ENCODE results near the gene SLC44A1.

SLC44A1 gene

GRCh38 chr9:105244003-105244733 is at the start of gene SLC44A1:
SLC44A1 (plus strand) TSS chr9:105244651; CDS start chr9:105244869, 218 bp downstream.
- peak; percentile 62 for DNase-seq

- DNase-seq: no peak
These were observed 49.2 kb upstream of the SLC44A1 start for GRCh38 chr9:105195259-105195658.

GRCh38 chr9:105198023-105198422 is 46.4 kb upstream of the SLC44A1 start:
- DNase-seq: no peak

GRCh38 chr9:105198865-105199264 is 45.6 kb upstream of the SLC44A1 start:
- DNase-seq: no peak

GRCh38 chr9:105204416-105204815 is 40.0 kb upstream of the SLC44A1 start:
- no peak for DNase-seq

GRCh38 chr9:105205787-105206495 is 38.5 kb upstream of the SLC44A1 start:
- no peak for DNase-seq

- peak; percentile 9 for DNase-seq
These were observed 38.0 kb upstream of the SLC44A1 start for GRCh38 chr9:105206496-105206820.

GRCh38 chr9:105206821-105207699 is 37.4 kb upstream of the SLC44A1 start:
- DNase-seq: no peak

GRCh38 chr9:105216440-105217178 is 27.8 kb upstream of the SLC44A1 start:
- DNase-seq: no peak

GRCh38 chr9:105218673-105219072 is 25.8 kb upstream of the SLC44A1 start:
- no peak for DNase-seq

GRCh38 chr9:105219291-105219805 is 25.1 kb upstream of the SLC44A1 start:
- no peak for DNase-seq

GRCh38 chr9:105220451-105220850 is 24.0 kb upstream of the SLC44A1 start:
- DNase-seq: no peak

GRCh38 chr9:105223544-105224140 is 20.8 kb upstream of the SLC44A1 start:
- no peak for DNase-seq

GRCh38 chr9:105226055-105226454 is 18.4 kb upstream of the SLC44A1 start:
- no peak for DNase-seq

GRCh38 chr9:105232207-105232606 is 12.2 kb upstream of the SLC44A1 start:
- no peak for DNase-seq

- no peak for DNase-seq
These were observed 10.6 kb upstream of the SLC44A1 start for GRCh38 chr9:105233873-105234272.

GRCh38 chr9:105236261-105236660 is 8.2 kb upstream of the SLC44A1 start:
- no peak for DNase-seq

- no peak for DNase-seq
These were observed 7.2 kb upstream of the SLC44A1 start for GRCh38 chr9:105237246-105237645.

GRCh38 chr9:105238302-105238701 is 6.1 kb upstream of the SLC44A1 start:
- DNase-seq: no peak

- DNase-seq: no peak
These were observed 3.0 kb upstream of the SLC44A1 start for GRCh38 chr9:105241356-105242043.

GRCh38 chr9:105242062-105242461 is 2.4 kb upstream of the SLC44A1 start:
- DNase-seq: no peak

GRCh38 chr9:105242557-105242956 is 1.9 kb upstream of the SLC44A1 start:
- no peak for DNase-seq

Data from NCI-H187 treated with DMSO at 0.1 percent for 48 hours (cell line).